HepG2 (cell line): Measurements from ENCODE around the gene CEBPE. TPM values are rescaled to one million over a fixed set of nuclear protein-coding genes. Genes with fewer than 3 reads are reported as not detected.

ENCODE experiments used
- ATAC-seq: fragments of 200-7000 bp; cut with Tn5 transposase; 3 replicates; pipeline ENCODE4 v1.9.1; 2020; ENCODE audit warnings: mild to moderate bottlenecking, moderate library complexity
- BruUV-seq: library from RNA; stranded (reverse); fragments of 400-500 nt; replicated peaks from 2 replicates; lab custom pipeline; 2021; lab: Mats Ljungman, UMichigan
- CTCF ChIA-PET: fragments of 300-600 bp; formaldehyde crosslinking; extraction: SDS; loops from one replicate; lab custom pipeline; 2021; ENCODE audit warnings: low total read pairs, inconsistent platforms, low intra/inter-chr PET ratio; lab: Yijun Ruan, JAX
- POLR2A ChIA-PET: fragments of 350-600 bp; sonication (Branson Sonifier 250); formaldehyde crosslinking; loops from one replicate; lab custom pipeline; 2020; ENCODE audit warnings: antibody characterized with exemption, inconsistent platforms; lab: Yijun Ruan, JAX
- DNase-seq: peaks from one replicate; pipeline ENCODE4 v3.0.0-alpha.2; 2015; ENCODE audit warnings: low spot score
- FAIRE-seq: peaks from 3 replicates; lab custom pipeline; 2011; peaks lifted over from hg19 to GRCh38; lab: Jason Lieb, UNC
- H2AFZ ChIP-seq: one replicate; pipeline ENCODE4 v1.6.1; 2011; ENCODE audit warnings: low read length, inconsistent platforms
- H3K27ac ChIP-seq: fragments of 300-600 bp; 3 replicates; pipeline ENCODE4 v1.8.0; 2011; ENCODE audit warnings: mixed run types, mild to moderate bottlenecking, mixed read lengths, low read length, inconsistent platforms; ENCODE audit not compliant: insufficient read depth; ENCODE audit errors: extremely low read length
- H3K27me3 ChIP-seq, 2 experiments: fragments of 200-600 bp in 1 of 2; 2 replicates in 1 of 2; 3 replicates in 1 of 2; pipeline versions ENCODE4 v1.6.0 to v1.8.0; 2011; ENCODE audit warnings: low read length in 2 of 2, mild to moderate bottlenecking in 2 of 2, moderate library complexity in 2 of 2, inconsistent platforms in 1 of 2; ENCODE audit not compliant: insufficient read depth in 2 of 2, control insufficient read depth in 1 of 2
- H3K36me3 ChIP-seq, 2 experiments: fragments of 200-600 bp in 1 of 2; replicated peaks in 1 of 2; 2 replicates in 1 of 2; 3 replicates in 1 of 2; pipeline versions ENCODE4 v1.5.1 to v1.8.0; 2011; ENCODE audit warnings: low read length in 2 of 2, inconsistent platforms in 1 of 2; ENCODE audit not compliant: insufficient read depth in 2 of 2, control insufficient read depth in 1 of 2
- H3K4me1 ChIP-seq: 2 replicates; pipeline ENCODE4 v1.5.1; 2012; ENCODE audit warnings: low read length, inconsistent platforms; ENCODE audit not compliant: insufficient read depth
- H3K4me2 ChIP-seq: 2 replicates; pipeline ENCODE4 v1.6.0; 2011; ENCODE audit warnings: low read depth, low read length, inconsistent platforms
- H3K4me3 ChIP-seq, 3 experiments: fragments of 200-600 bp in 1 of 3; sonication (generic), shearing (Covaris generic) in 1 of 3; replicated peaks in 1 of 3; 2 replicates each; pipeline ENCODE4 v1.5.1; 2011 to 2016; ENCODE audit warnings: low read length in 3 of 3, inconsistent platforms in 2 of 3, low read depth in 2 of 3, mild to moderate bottlenecking in 2 of 3, control low read depth in 1 of 3, mixed read lengths in 1 of 3; ENCODE audit not compliant: insufficient read depth in 1 of 3
- H3K79me2 ChIP-seq: one replicate; pipeline ENCODE4 v1.6.1; 2011; ENCODE audit warnings: low read length, inconsistent platforms; ENCODE audit not compliant: insufficient read depth
- H3K9ac ChIP-seq: 2 replicates; pipeline ENCODE4 v1.6.0; 2011; ENCODE audit warnings: mild to moderate bottlenecking, low read depth, low read length, inconsistent platforms; ENCODE audit not compliant: insufficient read depth
- H3K9me3 ChIP-seq: 2 replicates; pipeline ENCODE4 v1.5.1; 2012; ENCODE audit warnings: mild to moderate bottlenecking, low read length
- H4K20me1 ChIP-seq: 2 replicates; pipeline ENCODE4 v1.6.0; 2011; ENCODE audit warnings: inconsistent platforms, mild to moderate bottlenecking, low read length, moderate library complexity; ENCODE audit not compliant: insufficient read depth
- ASH2L ChIP-seq: fragments of 300-600, 200-600 bp; sonication (generic); IDR thresholded peaks from 2 replicates; pipeline ENCODE4 v1.7.0; 2017; ENCODE audit warnings: low read depth, mild to moderate bottlenecking, moderate library complexity, mixed read lengths, low read length; ENCODE audit not compliant: insufficient read length
- ATF4 ChIP-seq, 2 experiments: fragments of 450-650 bp in 1 of 2; sonication (generic) in 1 of 2; formaldehyde crosslinking; IDR thresholded peaks; 2 replicates each; pipeline versions ENCODE4 v1.5.0 to v1.8.0; 2020 to 2022; ENCODE audit warnings: mild to moderate bottlenecking in 1 of 2, missing genetic modification reagents in 1 of 2
- ATM ChIP-seq: fragments of 450-650 bp; IDR thresholded peaks from 2 replicates; pipeline ENCODE4 v1.7.1; 2017; ENCODE audit warnings: mild to moderate bottlenecking, borderline replicate concordance
- FOXO4 ChIP-seq: sonication (generic); formaldehyde crosslinking; conservative IDR thresholded peaks from 2 replicates; pipeline ENCODE4 v1.8.1; 2023; ENCODE audit warnings: missing genetic modification reagents
- FUBP1 ChIP-seq: sonication (generic); formaldehyde crosslinking; IDR thresholded peaks from 2 replicates; pipeline ENCODE4 v1.5.1; 2020; ENCODE audit warnings: missing genetic modification reagents, mild to moderate bottlenecking, borderline replicate concordance
- GATA4 ChIP-seq: sonication (generic); IDR thresholded peaks from 2 replicates; pipeline ENCODE4 v1.6.1; 2016; ENCODE audit warnings: antibody characterized with exemption, low read depth, borderline replicate concordance
- PHF8 ChIP-seq: sonication (generic); formaldehyde crosslinking; IDR thresholded peaks from 2 replicates; pipeline ENCODE4 v1.5.0; 2020; ENCODE audit warnings: missing genetic modification reagents
- RFX1 ChIP-seq: fragments of 450-650 bp; IDR thresholded peaks from 2 replicates; pipeline ENCODE4 v1.6.1; 2017
- SP1 ChIP-seq, 2 experiments: fragments of 450-650 bp in 1 of 2; sonication (generic) in 1 of 2; formaldehyde crosslinking in 1 of 2; IDR thresholded peaks; 2 replicates each; pipeline versions ENCODE4 v1.4.0 to v1.6.1; 2016 to 2020; ENCODE audit warnings: missing genetic modification reagents in 1 of 2
- TCF12 ChIP-seq, 2 experiments: fragments of 450-650 bp in 1 of 2; sonication (generic) in 1 of 2; formaldehyde crosslinking in 1 of 2; IDR thresholded peaks; 2 replicates each; pipeline versions ENCODE4 v1.6.1 to v1.8.0; 2017 to 2022; ENCODE audit warnings: antibody characterized with exemption in 1 of 2, mild to moderate bottlenecking in 1 of 2, missing genetic modification reagents in 1 of 2, moderate library complexity in 1 of 2
- ZBTB38 ChIP-seq: sonication (generic); formaldehyde crosslinking; IDR thresholded peaks from 2 replicates; pipeline ENCODE4 v1.5.1; 2020; ENCODE audit warnings: mild to moderate bottlenecking, missing genetic modification reagents
- ZNF18 ChIP-seq: sonication (generic); formaldehyde crosslinking; IDR thresholded peaks from 2 replicates; pipeline ENCODE4 v1.8.0; 2022; ENCODE audit warnings: mild to moderate bottlenecking, missing genetic modification reagents; ENCODE audit not compliant: insufficient replicate concordance
- ZNF678 ChIP-seq: sonication (generic); formaldehyde crosslinking; IDR thresholded peaks from 2 replicates; pipeline ENCODE4 v1.4.0; 2020; ENCODE audit warnings: mild to moderate bottlenecking, missing genetic modification reagents
- ZNF761 ChIP-seq: sonication (generic); formaldehyde crosslinking; conservative IDR thresholded peaks from 2 replicates; pipeline ENCODE4 v1.4.0; 2020; ENCODE audit warnings: mild to moderate bottlenecking, missing genetic modification reagents
- WGBS: methylation state at CpG from one replicate; pipeline ENCODE4 v1.1.6; 2017; ENCODE audit warnings: low lambda C conversion rate; 5-methylcytosine and 5-hydroxymethylcytosine counted together
- in situ Hi-C: cut with HindIII; loops from 2 replicates; pipeline ENCODE4 v1.10.0; 2017; ENCODE audit warnings: low pct_unique_long_range_greater_than_20kb; ENCODE audit not compliant: extremely low pct_ligation_motif_present
- intact Hi-C: fragments of 100-400 bp; cut with micrococcal nuclease; formaldehyde crosslinking; loops from one replicate; pipeline ENCODE4 v1.10.0; 2022; ENCODE audit not compliant: unreplicated experiment
- polyA plus RNA-seq, 8 experiments: library from polyadenylated mRNA; depleted of rRNA in 3 of 8; stranded (reverse) in 7 of 8; unstranded in 1 of 8; fragments of >200 nt; fragmentation: Illumina TruSeq in 4 of 8; extraction: Trizol in 4 of 8; gene quantifications; 2 replicates each; pipeline versions ENCODE4 v1.2.1 to v1.2.3, GENCODE V29; 2011 to 2016; ENCODE audit warnings: low read depth in 4 of 8, missing spikeins in 1 of 8, mixed read lengths in 1 of 8; ENCODE audit not compliant: insufficient read depth in 1 of 8
- total RNA-seq, 5 experiments: library from RNA; depleted of rRNA; stranded (reverse); fragments of >200 nt; fragmentation: Illumina TruSeq; extraction: Trizol; gene quantifications; 2 replicates each; pipeline ENCODE4 v1.2.3, GENCODE V29; 2016; ENCODE audit warnings: low read depth in 1 of 5

Gene CEBPE
- total and polyA plus RNA-seq, 2 of the 13 experiments (the other 11 are each of a cell fraction or from before 2014, with no cell fraction given) = 0.09 to 0.11 TPM

GRCh38 chr14:23071921-23072539 is 47.0 kb downstream of the CEBPE start (continued):
- TF ChIP-seq ZNF761 (CRISPR knock-in tag) (no peak), ZNF678 (0 out of 2 replicates have a peak, but pooled peaks have one; percentile 45), RFX1 (no peak)

GRCh38 chr14:23071244-23071920 is 47.7 kb downstream of the CEBPE start:
- Histone ChIP-seq H4K20me1 (peaks cover 12% of the 10 kb centered on the region), H2AFZ (no peak overlapping the region), H3K4me1 (peaks cover 42% of the 10 kb centered on the region), H3K27me3 (no peaks in the 10 kb centered on the region; a peak in 1 of 5 replicates), H3K4me2 (peak overlapping the region; percentile 97), H3K36me3 (peaks cover 42 to 72% of the 10 kb centered on the region in 2 experiments), H3K9me3 (no peaks in the 10 kb centered on the region), H3K9ac (peak overlapping the region; percentile 89), H3K79me2 (peaks cover 41% of the 10 kb centered on the region), H3K4me3 (peak overlapping the region; percentile 85 to 91 (median 86)), H3K27ac (peak overlapping the region; percentile 69)
- POLR2A ChIA-PET = interaction anchor here (0.6 to 5.6 kb wide), 42 partner anchors 10 to 1171 kb away, joined by 3 to 146 read pairs (median 4); partner anchors contain the start of genes ACIN1, AJUBA, BCL2L2 and C14orf119
- CTCF ChIA-PET = interaction anchor here (0.9 to 4.5 kb wide), 4 partner anchors 13 to 116 kb away, joined by 3 to 34 read pairs (median 3); partner anchors contain the start of gene CEBPE
- intact Hi-C loops (loop anchor here (1.0 kb wide), 1 partner anchor 23 kb away; no protein-coding TSS in a partner anchor), in situ Hi-C loops (no loop called here)
- peak; percentile 94 for DNase-seq
- peak; percentile 95 for ATAC-seq
- FAIRE-seq = peak; percentile 95
- no TSS peak for BruUV-seq
- 6% methylated on average over 14 of the region's 14 CpGs for WGBS
- TF ChIP-seq ZNF18 (CRISPR knock-in tag) (no peak), ZBTB38 (peak; percentile 19; the same call in 1 of the 2 replicates), FOXO4 (CRISPR knock-in tag) (no peak), FUBP1 (CRISPR knock-in tag) (0 out of 2 replicates have a peak, but pooled peaks have one; percentile 16), ATM (no peak), PHF8 (CRISPR knock-in tag) (peak; percentile 88), GATA4 (no peak), TCF12 (IDR thresholded peaks at IDR 0.05) (no peak), TCF12 (CRISPR knock-in tag; IDR thresholded peaks at IDR 0.05) (peak; percentile 77; the same call in 1 of the 2 replicates), SP1 (IDR thresholded peaks at IDR 0.05) (no peak), SP1 (CRISPR knock-in tag; IDR thresholded peaks at IDR 0.05) (peak; percentile 85), ATF4 (CRISPR knock-in tag; IDR thresholded peaks at IDR 0.05) (0 out of 4 replicates have a peak, but pooled peaks of 1 of the 2 experiments have one; percentile 35), ASH2L (peak; percentile 94)
